ENCODE measurements around the gene GTF2IRD1.
"Not testable (repeated sequence)": the region's sequence is repeated elsewhere in the genome, so short reads cannot be mapped to it uniquely, and the experiment has no call there.

GTF2IRD1 gene

DNA sequence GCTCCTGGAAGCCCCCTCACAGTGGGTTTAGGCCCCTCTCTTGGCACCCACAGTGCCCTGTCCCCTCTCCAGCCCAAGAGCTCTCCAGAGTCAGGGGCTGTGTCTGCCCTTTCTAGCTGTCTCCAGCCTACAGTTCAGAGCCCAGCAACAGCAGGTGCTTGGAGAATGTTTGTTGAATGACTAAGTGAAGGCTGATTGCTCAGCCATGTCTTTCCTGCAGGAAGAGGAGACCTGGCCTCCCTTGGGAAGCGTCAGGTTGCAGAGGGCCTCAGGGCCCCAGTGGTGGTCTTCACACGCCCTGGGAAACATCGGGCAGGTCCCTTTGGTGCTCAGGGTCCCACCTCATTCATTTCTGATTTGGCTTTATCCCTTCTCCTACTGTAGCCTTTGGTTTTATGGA lies 62.5 kb downstream of the GTF2IRD1 start:
- no peak for DNase-seq (ENCODE audit: low read depth)

DNA sequence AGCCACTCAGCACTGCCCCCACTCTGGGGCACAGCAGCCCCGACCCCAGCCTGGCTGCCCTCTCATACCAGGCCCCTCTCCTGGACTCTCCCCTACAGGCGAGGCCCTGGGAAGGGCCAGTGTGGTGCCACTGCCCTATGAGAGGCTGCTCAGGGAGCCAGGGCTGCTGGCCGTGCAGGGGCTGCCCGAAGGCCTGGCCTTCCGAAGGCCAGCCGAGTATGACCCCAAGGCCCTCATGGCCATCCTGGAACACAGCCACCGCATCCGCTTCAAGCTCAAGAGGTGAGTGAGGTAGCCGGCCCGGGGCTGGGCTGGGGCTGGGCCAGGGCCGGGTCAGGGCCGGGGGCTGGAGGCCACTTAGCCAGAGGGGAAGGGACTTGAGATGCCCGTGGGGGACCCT lies 64.3 kb downstream of the GTF2IRD1 start:
- no peak for DNase-seq (ENCODE audit: low read depth)

- no peak for DNase-seq (ENCODE audit: low read depth)
Measured at GRCh38 chr7:74518654-74519053, 64.9 kb downstream of the GTF2IRD1 start.

DNA sequence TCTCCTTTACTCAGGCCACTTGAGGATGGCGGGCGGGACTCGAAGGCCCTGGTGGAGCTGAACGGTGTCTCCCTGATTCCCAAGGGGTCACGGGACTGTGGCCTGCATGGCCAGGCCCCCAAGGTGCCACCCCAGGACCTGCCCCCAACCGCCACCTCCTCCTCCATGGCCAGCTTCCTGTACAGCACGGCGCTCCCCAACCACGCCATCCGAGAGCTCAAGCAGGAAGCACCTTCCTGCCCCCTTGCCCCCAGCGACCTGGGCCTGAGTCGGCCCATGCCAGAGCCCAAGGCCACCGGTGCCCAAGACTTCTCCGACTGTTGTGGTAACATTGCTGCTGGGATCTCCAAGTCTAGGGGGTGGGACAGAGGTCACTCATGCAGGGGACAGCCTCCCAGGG lies 65.7 kb downstream of the GTF2IRD1 start:
- no peak for DNase-seq (ENCODE audit: low read depth)

GRCh38 chr7:74521855-74522254 lies 68.1 kb downstream of the GTF2IRD1 start:
- DNase-seq (ENCODE audit: low read depth), result no peak

DNA sequence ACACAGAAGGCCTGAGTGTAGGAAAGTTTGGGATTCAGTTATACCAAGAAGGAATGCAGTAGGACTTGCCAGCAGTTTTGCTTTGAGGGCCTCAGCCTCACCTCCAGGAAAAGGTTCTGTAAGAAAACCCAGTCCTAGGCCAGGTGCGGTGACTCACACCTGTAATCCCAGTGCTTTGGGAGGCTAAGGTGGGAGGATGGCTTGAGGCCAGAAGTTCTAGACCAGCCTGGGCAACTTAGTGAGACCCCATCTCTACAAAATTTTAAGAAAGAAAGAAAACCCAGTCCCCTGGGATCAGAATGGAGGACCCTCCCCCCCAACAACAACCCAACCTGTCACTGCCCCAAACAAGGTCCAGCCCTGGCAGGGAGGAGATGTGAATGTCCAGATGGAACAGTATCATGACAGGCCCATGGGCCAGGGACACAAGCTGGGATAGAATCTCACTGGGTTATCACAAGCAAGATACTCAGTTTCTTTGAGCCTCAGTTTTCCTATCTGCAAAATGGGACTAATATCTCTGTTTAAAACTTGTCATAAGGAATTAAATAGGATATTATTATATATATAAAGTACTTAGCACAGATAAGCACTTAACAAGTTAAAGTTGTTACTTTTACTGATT lies 68.7 kb downstream of the GTF2IRD1 start:
- no peak for DNase-seq (ENCODE audit: low read depth)

DNA sequence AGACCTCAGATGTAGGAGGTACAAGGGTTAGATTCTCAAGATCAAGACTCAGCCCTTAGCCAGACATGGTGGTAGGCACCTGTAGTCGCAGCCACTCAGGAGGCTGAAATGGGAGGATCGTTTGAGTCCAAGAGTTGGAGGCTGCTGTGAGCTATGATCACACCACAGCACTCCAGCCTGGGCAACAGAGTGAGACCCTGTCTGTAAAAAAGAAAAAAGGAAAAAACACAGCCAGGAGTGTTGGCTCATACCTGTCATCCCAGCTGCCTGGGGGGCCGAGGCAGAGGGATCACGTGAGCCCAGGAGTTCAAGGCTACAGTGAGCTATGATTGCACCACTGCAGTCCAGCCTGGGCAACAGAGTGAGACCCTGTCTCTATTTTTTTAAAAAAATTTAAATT lies 69.3 kb downstream of the GTF2IRD1 start:
- DNase-seq (ENCODE audit: low read depth), result no peak

DNA sequence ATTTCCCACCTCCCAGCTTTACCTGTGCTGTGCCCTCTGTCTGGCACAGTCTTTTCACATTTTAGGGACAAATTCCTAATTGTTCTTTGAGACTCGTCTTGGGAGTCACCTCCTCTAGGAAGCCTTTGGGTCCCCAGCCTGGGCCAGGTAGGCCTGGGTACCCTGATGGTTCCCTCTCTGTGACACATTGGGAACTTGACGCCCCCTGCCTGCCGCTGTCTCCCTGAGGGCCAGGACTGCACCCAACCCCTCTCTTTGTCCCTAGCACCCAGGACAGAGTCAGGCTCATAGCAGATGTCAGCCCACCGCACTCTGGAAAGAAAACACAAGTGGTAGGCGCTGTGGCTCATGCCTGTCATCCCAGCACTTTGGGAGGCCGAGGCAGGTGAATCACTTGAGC lies 71.4 kb downstream of the GTF2IRD1 start:
- no peak for DNase-seq (ENCODE audit: low read depth)

DNA sequence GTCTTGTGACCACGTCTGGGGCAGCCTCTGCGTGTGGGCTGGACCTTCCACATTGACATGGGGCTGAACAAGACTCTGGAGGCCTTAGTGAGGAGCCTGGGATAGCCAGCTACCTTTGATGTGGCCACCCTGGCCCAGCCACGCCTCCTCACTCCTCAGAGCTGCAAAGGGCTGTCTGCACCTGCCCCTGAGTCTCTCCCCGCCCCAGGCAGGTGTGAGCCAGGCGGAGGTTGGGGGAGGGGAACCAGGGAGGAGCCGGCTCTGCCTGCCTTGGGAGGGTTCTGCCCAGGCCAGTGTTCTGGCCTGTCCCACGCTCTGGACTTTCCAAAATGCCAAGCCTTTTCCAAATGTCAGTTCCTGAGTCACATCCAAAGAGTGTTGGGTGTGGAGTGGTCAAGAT lies 72.2 kb downstream of the GTF2IRD1 start:
- DNase-seq (ENCODE audit: low read depth), result no peak

GRCh38 chr7:74526780-74527179 lies 73.1 kb downstream of the GTF2IRD1 start:
- no peak for DNase-seq (ENCODE audit: low read depth)

GRCh38 chr7:74527842-74528241 lies 74.1 kb downstream of the GTF2IRD1 start:
- DNase-seq (ENCODE audit: low read depth), result no peak

DNA sequence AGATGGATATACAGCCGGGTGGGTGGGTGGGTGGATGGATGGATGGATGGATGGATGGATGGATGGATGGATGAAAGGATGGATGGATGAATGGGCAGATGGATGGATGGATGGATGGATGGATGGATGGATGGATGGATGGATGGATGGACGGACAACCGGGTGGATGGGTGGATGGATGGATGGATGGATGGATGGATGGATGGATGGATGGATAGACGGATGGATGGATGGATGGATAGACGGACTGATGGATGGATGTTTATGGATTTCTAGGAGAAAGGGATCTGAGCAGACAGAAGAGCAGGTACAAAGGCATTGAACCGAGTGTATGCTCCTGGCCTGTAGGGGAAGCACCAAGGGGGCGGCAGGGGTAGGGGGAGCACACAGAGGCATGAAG lies 75.1 kb downstream of the GTF2IRD1 start:
- not testable (repeated sequence) for DNase-seq (ENCODE audit: low read depth)

DNA sequence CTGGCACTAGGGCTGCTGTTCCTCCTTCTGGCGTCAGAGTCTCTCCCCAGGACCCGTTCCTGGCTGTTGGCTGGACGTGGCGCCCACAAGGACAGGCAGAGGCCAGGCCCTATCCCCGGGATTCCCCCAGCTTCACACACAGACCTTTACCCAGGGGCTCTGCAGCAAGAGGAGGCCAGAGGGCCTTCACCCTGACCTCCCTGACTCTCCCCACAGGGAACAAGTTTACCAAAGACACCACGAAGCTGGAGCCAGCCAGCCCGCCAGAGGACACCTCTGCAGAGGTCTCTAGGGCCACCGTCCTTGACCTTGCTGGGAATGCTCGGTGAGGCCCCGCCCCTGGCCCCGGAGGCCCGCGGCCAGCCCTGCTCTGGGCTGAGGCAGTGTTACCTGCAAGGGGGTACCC lies 82.2 kb downstream of the GTF2IRD1 start:
- DNase-seq (ENCODE audit: low read depth), result no peak

GRCh38 chr7:74541937-74542336 lies 88.2 kb downstream of the GTF2IRD1 start:
- not testable (repeated sequence) for DNase-seq (ENCODE audit: low read depth)

DNA sequence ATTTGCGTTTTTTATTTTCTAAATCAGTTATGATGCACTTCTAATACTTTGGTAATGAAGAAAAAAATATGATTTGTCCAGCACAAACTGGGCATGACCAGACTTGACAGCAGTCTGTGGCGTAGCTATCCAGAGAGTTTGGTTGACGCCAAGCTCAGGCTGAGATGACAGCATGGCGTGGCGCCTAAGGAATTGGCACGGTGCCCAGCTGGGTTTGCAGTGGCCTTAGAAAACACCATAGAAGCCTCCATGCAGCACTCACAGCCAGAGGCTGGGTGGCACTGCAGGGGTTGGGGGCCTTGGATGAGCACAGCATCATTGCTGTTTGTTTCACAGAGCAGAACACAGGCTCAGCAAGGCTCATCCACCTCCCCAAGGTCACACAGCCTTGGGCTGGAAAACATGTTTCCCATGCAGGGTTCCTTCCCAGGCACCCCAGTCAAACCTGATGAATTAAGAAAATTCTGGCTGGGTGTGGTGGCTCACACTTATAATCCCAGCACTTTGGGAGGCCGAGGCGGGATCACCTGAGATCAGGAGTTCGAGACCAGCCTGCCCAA lies 88.9 kb downstream of the GTF2IRD1 start:
- DNase-seq (ENCODE audit: low read depth), result no peak

DNA sequence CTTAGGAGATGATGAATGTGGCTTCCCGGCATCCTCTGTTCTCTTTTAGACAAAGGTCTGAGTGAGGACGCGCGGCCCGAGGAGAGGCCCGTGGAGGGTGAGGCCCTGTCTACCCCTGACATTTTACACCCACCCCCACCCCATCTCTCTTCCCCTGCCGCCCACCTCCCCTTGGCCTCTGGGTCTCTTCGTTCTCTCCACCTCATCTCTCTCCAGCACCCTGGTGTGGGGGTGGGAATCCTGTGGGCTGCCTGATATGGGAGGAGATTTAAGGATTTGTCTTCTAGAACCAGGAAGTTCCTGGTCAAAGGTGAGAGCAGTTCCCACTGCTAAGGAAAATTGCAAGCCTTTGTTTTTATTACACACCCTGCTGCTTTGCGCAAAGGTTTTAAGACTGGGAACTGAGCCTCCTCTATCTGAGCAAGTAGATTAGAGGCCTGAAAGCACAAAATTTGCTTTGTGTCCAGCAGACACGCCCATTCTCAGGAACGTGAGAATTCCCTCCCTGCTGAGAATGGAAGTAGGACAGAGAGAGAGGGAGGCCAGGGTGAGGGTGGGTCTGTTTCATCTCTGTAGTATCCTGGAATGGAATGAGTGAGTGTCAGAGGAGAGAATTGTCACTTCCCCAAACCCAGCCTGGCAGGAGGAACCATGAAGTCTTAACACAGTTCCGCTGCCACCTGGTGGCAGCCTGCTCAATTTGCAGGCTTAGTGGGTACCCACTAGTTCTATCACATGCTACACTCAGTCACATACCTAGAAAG lies 91.2 kb downstream of the GTF2IRD1 start:
- no peak for DNase-seq (ENCODE audit: low read depth)

DNA sequence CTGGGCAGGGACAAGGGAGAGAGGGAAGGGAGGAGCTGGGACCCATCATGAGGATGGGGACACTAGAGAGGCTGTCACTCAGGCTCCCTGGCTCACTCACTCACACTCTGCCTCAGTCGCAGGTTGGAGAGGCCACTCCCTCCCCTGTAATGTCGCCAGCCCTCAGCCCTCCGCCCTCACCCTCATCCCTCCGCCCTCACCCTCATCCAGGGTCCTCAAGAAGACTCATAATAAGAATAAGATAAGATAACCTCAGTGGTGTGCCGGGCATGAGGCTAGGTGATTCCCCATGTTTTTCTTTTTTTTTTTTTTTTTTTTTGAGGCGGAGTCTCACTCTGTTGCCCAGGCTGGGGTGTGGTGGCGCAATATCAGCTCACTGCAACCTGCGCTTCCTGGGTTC lies 92.2 kb downstream of the GTF2IRD1 start:
- DNase-seq (ENCODE audit: low read depth), result no peak

DNA sequence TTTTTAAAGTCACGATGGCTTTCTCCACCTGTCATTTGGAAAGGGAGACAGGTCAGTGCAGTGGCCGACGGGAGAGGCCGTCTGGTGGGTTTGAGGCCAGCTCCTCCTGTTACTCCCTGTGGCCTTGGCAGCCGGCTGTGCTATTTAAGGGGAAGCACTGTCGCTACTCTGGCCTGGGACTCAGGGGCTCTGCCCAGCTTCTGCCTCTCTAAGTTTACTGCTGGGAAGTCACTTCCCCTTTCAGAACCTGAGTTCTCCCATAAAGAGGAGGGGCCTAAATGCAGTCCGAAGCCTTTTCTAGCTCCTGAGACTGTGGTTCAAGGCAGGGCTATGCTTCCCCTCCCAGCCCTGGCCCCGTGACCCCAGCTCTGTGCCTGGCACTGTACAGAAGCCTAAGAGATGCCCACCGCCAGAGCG lies 99.9 kb downstream of the GTF2IRD1 start:
- DNase-seq (ENCODE audit: low read depth), result not testable (repeated sequence)

DNA sequence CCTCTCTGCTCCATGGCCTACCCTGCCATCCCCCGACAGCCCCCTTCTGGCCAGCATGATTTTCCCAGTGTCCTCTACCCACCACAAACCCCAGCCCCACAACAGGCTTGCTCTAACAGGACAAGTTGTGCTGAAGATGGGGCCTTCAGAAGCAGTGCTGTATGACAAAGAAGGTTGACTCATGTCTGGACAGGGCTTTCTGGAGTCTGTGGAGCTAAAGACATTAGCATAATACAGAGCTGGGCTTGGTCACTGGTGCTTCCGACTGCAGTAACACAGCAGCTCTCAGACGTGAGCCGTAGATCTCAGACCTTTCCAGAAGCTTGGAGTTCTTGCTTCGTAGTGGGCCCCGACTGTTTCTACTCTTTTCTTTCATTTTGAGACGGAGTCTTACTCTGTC lies 100.5 kb downstream of the GTF2IRD1 start:
- DNase-seq (ENCODE audit: low read depth), result no peak

- DNase-seq (ENCODE audit: low read depth), result no peak
Measured at GRCh38 chr7:74560086-74560719, 106.5 kb downstream of the GTF2IRD1 start.

DNA sequence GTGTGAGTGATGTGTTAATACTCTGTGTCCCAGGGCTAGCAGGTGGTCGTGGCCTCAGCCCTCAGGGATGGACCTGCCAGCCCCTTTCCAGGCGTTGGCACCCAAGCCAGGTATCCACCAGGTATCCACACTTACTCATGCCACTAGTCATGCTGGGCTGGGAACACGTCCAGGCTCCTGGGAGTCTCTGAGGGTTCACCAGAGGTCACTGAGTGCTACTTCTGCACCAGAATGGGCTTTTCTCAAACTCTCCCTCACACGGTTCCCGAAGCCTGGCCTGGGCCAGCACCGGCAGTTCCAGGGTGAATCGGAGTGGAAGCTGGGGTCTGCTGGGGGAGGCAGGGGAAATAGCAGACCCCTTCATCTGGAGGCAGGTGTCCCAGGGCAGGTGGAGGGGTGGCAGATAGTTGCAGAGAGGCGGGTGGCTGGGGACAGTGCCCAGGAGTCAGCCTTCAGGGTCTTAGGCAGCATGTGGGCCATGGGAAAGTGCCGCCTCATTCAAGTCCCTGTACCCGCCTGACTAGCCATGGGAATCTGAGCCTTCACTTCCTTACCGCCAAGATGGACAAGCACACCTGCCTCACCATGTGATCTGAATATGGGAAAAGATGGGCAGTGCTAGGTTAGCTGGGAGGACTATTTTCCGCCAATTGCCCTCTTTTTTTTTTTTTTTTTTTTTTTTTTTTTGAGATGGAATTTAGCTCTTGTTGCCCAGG lies 108.3 kb downstream of the GTF2IRD1 start:
- no peak for DNase-seq (ENCODE audit: low read depth)

DNA sequence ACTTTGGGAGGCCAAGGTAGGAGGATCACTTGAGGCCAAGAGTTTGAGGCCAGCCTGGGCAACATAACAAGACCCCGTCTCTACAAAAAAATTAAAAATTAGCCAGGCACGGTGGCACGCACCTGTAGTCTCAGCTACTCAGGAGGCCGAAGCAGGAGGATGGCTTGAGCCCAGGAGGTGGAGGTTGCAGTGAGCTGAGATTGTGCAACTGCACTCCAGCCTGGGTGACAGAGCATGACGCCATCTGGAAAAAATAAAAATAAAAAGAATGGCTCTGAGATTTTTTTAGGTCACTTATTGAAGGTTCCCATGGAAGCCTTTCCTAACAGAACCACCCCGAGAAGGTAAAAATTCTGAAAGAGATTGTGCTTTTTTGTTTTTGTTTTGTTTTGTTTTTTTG lies 109.9 kb downstream of the GTF2IRD1 start:
- not testable (repeated sequence) for DNase-seq (ENCODE audit: low read depth)
